Activated naive CD4-positive, alpha-beta T cell treated with anti-CD3 and anti-CD28 coated beads, Interleukin-2, amount 10 ng/mL, durations not matched to agents 7 days and 5 days (primary cell): Measurements from ENCODE around the gene TAF11.
A peak's percentile ranks its signal among the peaks of the same experiment; 100 is the strongest.
"Not testable (repeated sequence)": the region's sequence is repeated elsewhere in the genome, so short reads cannot be mapped to it uniquely, and the experiment has no call there.

Source experiments
- CTCF ChIA-PET: fragments of 350-600 bp; sonication (Branson Sonifier 250); formaldehyde crosslinking; loops from one replicate; lab custom pipeline; 2021; ENCODE audit warnings: antibody characterized with exemption; lab: Charles Lee
- DNase-seq: peaks from one replicate; pipeline ENCODE4 v3.0.0-alpha.2; 2020
- H3K27ac Mint-ChIP-seq: one replicate; pipeline ENCODE4 v1.8.0; 2021; ENCODE audit warnings: mild to moderate bottlenecking, moderate library complexity, mixed read lengths
- H3K27me3 Mint-ChIP-seq: one replicate; pipeline ENCODE4 v1.8.0; 2021; ENCODE audit warnings: mild to moderate bottlenecking, mixed read lengths
- H3K36me3 Mint-ChIP-seq: one replicate; pipeline ENCODE4 v1.8.0; 2021; ENCODE audit warnings: mixed read lengths
- H3K4me1 Mint-ChIP-seq: one replicate; pipeline ENCODE4 v1.8.0; 2021; ENCODE audit warnings: mixed read lengths
- H3K4me3 Mint-ChIP-seq: one replicate; pipeline ENCODE4 v1.8.0; 2021; ENCODE audit warnings: mild to moderate bottlenecking, moderate library complexity, mixed read lengths
- H3K9me3 Mint-ChIP-seq: one replicate; pipeline ENCODE4 v1.8.0; 2021; ENCODE audit warnings: mixed read lengths

Gene TAF11

DNA sequence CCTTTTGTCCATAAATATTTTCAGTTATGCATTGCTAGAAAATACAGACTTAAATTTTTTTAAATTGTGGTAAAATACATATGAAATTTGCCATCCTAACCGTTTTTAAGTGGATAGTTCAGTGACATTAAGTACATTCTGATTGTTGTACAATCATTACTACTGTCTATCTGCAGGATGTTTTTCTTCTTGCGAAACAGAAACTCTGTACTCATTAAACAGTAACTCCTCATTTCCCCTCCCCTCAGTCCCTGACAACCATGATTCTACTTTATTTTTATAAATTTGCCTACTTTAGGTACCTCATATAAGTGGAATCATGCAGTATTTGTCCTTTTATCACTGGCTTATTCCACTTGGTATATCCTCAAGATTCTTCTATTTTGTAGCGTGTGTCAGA is 21.3 kb downstream of the TAF11 start:
- CTCF ChIA-PET = no interaction called here
- H3K4me1 Mint-ChIP-seq = no peaks in the 10 kb centered on the region
- no peaks in the 10 kb centered on the region for H3K27me3 Mint-ChIP-seq
- DNase-seq = no peak
- no peak overlapping the region for H3K4me3 Mint-ChIP-seq
- H3K27ac Mint-ChIP-seq = no peak overlapping the region
- no peaks in the 10 kb centered on the region for H3K9me3 Mint-ChIP-seq
- peaks cover 33% of the 10 kb centered on the region for H3K36me3 Mint-ChIP-seq

DNA sequence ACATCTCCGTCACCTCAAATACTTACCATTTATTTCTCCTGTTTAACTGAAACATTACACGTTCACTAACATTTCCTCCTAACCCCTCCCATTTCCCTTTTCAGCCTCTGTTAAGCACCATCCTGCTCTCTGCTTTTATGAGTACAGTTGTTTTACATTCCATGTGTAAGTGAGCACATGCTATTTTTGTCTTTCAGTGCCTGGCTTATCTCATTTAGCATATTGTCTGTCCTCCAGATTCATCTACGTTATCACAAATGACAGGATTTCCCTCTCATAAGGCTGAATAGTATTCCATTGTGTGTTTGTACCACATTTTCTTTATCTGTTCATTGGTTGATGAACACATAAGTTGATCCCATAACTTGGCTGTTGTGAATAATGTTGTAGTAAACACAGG is 22.7 kb downstream of the TAF11 start:
- CTCF ChIA-PET = no interaction called here
- no peak overlapping the region for H3K27ac Mint-ChIP-seq
- DNase-seq = no peak
- H3K9me3 Mint-ChIP-seq = no peaks in the 10 kb centered on the region
- no peaks in the 10 kb centered on the region for H3K27me3 Mint-ChIP-seq
- peaks cover 25% of the 10 kb centered on the region for H3K36me3 Mint-ChIP-seq
- H3K4me1 Mint-ChIP-seq = no peaks in the 10 kb centered on the region
- no peak overlapping the region for H3K4me3 Mint-ChIP-seq

DNA sequence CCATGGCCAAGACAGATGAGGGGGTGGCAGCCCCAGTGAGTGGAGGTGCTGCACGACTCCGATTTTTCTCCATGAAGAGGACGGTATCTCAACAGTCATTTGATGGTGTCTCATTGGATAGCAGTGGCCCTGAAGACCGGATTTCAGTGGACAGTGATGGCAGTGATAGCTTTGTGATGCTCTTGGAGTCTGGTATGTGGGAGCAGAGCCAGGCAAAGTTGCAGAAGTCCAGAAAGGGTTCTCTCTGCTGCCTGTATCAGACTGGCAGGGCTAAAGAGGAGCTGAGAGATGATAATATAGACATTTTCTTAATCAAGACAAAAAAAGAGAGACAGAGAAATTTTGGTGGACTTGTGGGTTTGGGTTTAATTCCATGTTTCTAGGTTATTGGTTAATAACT is 23.8 kb downstream of the TAF11 start:
- no peaks in the 10 kb centered on the region for H3K9me3 Mint-ChIP-seq
- no peak for DNase-seq
- H3K27ac Mint-ChIP-seq = no peak overlapping the region
- no peaks in the 10 kb centered on the region for H3K4me1 Mint-ChIP-seq
- CTCF ChIA-PET = no interaction called here
- H3K36me3 Mint-ChIP-seq = peaks cover 25% of the 10 kb centered on the region
- H3K4me3 Mint-ChIP-seq = no peak overlapping the region
- H3K27me3 Mint-ChIP-seq = no peaks in the 10 kb centered on the region

GRCh38 chr6:34860776-34861175 is 27.1 kb downstream of the TAF11 start:
- H3K4me3 Mint-ChIP-seq = no peak overlapping the region
- no peak for DNase-seq
- no peaks in the 10 kb centered on the region for H3K9me3 Mint-ChIP-seq
- H3K27me3 Mint-ChIP-seq = no peaks in the 10 kb centered on the region
- H3K4me1 Mint-ChIP-seq = no peaks in the 10 kb centered on the region
- no peak overlapping the region for H3K27ac Mint-ChIP-seq
- CTCF ChIA-PET = no interaction called here
- H3K36me3 Mint-ChIP-seq = peaks cover 49% of the 10 kb centered on the region

DNA sequence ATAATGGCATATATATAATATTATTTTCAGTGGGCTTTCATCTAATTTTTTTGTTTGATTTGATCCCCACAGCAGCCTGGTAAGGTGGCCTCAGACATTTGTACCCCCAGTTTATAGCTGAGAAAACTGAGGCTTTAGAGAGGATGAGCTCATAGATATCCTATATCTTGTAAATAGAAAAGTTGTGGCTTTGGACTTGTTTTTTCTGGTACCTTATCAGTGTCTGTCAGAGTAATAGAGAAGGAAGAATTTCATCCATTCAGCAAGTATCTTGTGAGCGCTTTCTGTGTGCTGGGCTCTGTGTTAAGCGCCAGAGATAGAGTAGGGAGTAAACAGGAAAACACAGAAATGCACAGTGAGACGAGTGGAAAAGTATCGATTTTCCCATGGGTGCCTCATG is 27.9 kb downstream of the TAF11 start:
- Mint-ChIP-seq H3K4me1 (no peaks in the 10 kb centered on the region), H3K36me3 (peaks cover 46% of the 10 kb centered on the region), H3K27ac (no peak overlapping the region), H3K9me3 (no peaks in the 10 kb centered on the region), H3K27me3 (no peaks in the 10 kb centered on the region), H3K4me3 (no peak overlapping the region)
- DNase-seq = no peak
- CTCF ChIA-PET = interaction anchor here (0.9 kb wide), 1 partner anchor 13 kb away, joined by 3 read pairs; no protein-coding TSS in a partner anchor

DNA sequence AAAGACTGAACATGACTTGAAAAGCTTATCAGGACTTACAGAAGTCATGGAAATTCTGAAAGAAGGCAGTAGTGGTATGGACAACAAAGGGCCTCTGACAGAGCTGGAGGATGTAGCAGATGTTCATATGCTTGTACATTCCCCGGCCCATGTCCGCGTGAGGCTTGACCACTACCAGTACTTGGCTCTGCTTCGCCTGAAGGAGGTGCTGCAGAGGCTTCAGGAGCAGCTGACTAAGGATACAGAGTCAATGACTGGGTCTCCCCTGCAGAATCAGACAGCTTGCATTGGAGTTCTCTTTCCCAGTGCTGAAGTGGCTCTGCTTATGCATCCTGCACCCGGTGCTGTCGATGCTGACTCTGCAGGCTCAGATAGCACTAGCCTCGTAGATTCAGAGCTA is 29.2 kb downstream of the TAF11 start:
- Mint-ChIP-seq H3K4me3 (no peak overlapping the region), H3K27ac (no peak overlapping the region), H3K27me3 (no peaks in the 10 kb centered on the region), H3K4me1 (no peaks in the 10 kb centered on the region), H3K9me3 (no peaks in the 10 kb centered on the region), H3K36me3 (peaks cover 41% of the 10 kb centered on the region)
- CTCF ChIA-PET = no interaction called here
- no peak for DNase-seq

GRCh38 chr6:34855463-34855862 is 32.4 kb downstream of the TAF11 start:
- Mint-ChIP-seq H3K36me3 (peaks cover 36% of the 10 kb centered on the region), H3K27ac (no peak overlapping the region), H3K4me1 (no peaks in the 10 kb centered on the region), H3K9me3 (no peaks in the 10 kb centered on the region), H3K27me3 (no peaks in the 10 kb centered on the region), H3K4me3 (no peak overlapping the region)
- DNase-seq = no peak
- CTCF ChIA-PET = no interaction called here

DNA sequence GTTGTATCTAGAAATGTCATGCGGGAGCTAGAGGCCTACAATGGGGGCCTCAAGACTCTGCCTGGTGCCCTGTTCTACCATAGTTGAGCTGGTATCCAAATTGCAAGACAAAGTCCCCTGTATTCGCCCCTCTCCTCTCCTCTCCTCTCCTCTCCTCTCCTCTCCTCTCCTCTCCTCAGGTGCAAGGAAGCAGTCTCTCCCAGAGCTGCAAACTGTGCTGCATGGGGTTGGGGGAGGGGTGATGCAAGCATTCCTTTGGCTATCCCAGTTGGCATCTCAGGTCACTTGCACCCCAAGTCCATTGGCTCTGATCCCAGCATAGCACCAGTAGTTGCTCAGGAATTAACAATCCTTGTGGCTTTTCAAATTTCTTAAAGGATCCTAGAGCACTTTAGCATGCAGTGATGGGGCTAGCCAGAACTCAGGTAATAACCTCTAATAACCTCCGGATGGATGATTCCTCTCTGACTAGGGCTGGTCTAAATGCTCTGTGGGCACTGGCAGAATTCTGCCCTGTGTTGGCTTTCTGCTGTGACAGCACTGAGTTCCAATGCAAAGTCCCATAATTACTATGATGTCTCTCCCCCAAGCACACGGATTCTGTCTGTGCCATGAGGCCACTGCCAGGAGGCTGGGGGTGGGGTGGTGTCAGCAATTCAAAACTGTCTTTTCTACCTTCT is 35.3 kb downstream of the TAF11 start:
- CTCF ChIA-PET = no interaction called here
- Mint-ChIP-seq H3K27ac (peak overlapping the region; percentile 56), H3K36me3 (peaks cover 22% of the 10 kb centered on the region), H3K4me3 (no peak overlapping the region), H3K4me1 (no peaks in the 10 kb centered on the region), H3K27me3 (no peaks in the 10 kb centered on the region), H3K9me3 (no peaks in the 10 kb centered on the region)
- no peak for DNase-seq

- H3K27me3 Mint-ChIP-seq = no peaks in the 10 kb centered on the region
- no peaks in the 10 kb centered on the region for H3K9me3 Mint-ChIP-seq
- no peak overlapping the region for H3K27ac Mint-ChIP-seq
- CTCF ChIA-PET = no interaction called here
- H3K36me3 Mint-ChIP-seq = peaks cover 17% of the 10 kb centered on the region
- DNase-seq = no peak
- no peaks in the 10 kb centered on the region for H3K4me1 Mint-ChIP-seq
- no peak overlapping the region for H3K4me3 Mint-ChIP-seq
Observed at GRCh38 chr6:34851361-34851760, 36.5 kb downstream of the TAF11 start.

DNA sequence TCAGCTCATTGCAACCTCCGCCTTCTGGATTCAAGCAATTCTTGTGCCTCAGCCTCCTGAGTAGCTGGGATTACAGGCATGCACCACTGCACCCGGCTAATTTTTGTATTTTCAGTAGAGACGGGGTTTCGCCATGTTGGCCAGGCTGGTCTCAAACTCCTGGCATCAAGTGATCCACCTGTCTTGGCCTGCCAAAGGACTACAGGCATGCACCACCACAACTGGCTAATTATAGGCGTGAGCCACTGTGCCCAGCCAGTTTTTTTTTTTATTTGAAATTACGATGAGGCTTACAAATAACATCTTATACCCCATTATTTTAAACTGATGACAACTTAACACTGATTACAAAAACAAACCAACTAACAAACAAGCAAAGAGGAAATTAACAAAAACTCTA is 38.8 kb downstream of the TAF11 start:
- H3K9me3 Mint-ChIP-seq, CTCF ChIA-PET, DNase-seq, H3K36me3 Mint-ChIP-seq, H3K27me3 Mint-ChIP-seq, H3K4me1 Mint-ChIP-seq, H3K27ac Mint-ChIP-seq, H3K4me3 Mint-ChIP-seq: not testable (repeated sequence)

GRCh38 chr6:34839666-34840352 is 48.0 kb downstream of the TAF11 start:
- Mint-ChIP-seq H3K9me3 (no peaks in the 10 kb centered on the region), H3K36me3 (peaks cover 27% of the 10 kb centered on the region), H3K27ac (no peak overlapping the region), H3K27me3 (no peaks in the 10 kb centered on the region), H3K4me3 (no peak overlapping the region), H3K4me1 (peaks cover 6% of the 10 kb centered on the region)
- CTCF ChIA-PET = no interaction called here
- no peak for DNase-seq

- no peak for DNase-seq
- H3K4me3 Mint-ChIP-seq = no peak overlapping the region
- H3K27ac Mint-ChIP-seq = no peak overlapping the region
- no peaks in the 10 kb centered on the region for H3K9me3 Mint-ChIP-seq
- H3K27me3 Mint-ChIP-seq = no peaks in the 10 kb centered on the region
- peaks cover 6% of the 10 kb centered on the region for H3K4me1 Mint-ChIP-seq
- H3K36me3 Mint-ChIP-seq = peaks cover 31% of the 10 kb centered on the region
- CTCF ChIA-PET = no interaction called here
Observed at GRCh38 chr6:34837528-34837927, 50.3 kb downstream of the TAF11 start.

- Mint-ChIP-seq H3K27me3 (no peaks in the 10 kb centered on the region), H3K27ac (no peak overlapping the region), H3K4me3 (no peak overlapping the region), H3K4me1 (peaks cover 6% of the 10 kb centered on the region), H3K9me3 (no peaks in the 10 kb centered on the region), H3K36me3 (peaks cover 31% of the 10 kb centered on the region)
- CTCF ChIA-PET = interaction anchor here (0.9 kb wide), 1 partner anchor 404 kb away, joined by 3 read pairs; no protein-coding TSS in a partner anchor
- DNase-seq = no peak
Observed at GRCh38 chr6:34836451-34836850, 51.4 kb downstream of the TAF11 start.

DNA sequence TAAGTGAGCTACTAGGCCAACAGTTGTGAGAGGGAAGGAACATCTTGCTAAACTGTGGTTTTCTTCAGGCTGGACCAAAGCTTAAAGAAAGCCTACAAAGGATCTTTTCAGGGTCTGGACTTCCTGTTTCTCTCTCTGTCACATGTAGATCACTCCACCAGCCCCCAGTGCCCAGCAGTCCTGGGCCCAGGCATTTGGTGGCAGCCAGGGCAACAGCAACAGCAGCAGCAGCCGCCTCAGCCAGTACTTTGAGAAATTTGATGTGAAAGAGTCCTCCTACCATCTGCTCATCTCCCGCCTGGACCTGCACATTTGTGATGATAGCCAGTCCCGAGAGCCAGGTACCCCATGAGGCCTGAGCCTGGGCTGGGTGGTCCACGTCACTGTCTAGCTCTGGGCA is 51.8 kb downstream of the TAF11 start:
- Mint-ChIP-seq H3K4me3 (no peak overlapping the region), H3K27me3 (no peaks in the 10 kb centered on the region), H3K36me3 (peaks cover 31% of the 10 kb centered on the region), H3K27ac (no peak overlapping the region), H3K4me1 (peaks cover 6% of the 10 kb centered on the region), H3K9me3 (no peaks in the 10 kb centered on the region)
- no peak for DNase-seq
- CTCF ChIA-PET = interaction anchor here (0.9 kb wide), 1 partner anchor 405 kb away, joined by 3 read pairs; no protein-coding TSS in a partner anchor
